K562 (cell line): ENCODE results near the gene MICALL2. TPM values are rescaled to one million over a fixed set of nuclear protein-coding genes. Genes with fewer than 3 reads are reported as not detected.

Experiments
- ATAC-seq: fragments of 200-7000 bp; cut with Tn5 transposase; 3 replicates; pipeline ENCODE4 v1.9.1; 2020; ENCODE audit warnings: moderate library complexity
- BruUV-seq: library from RNA; stranded (reverse); fragments of 400-500 nt; replicated peaks from 2 replicates; lab custom pipeline; 2021; lab: Mats Ljungman, UMichigan
- CTCF ChIA-PET: fragments of 300-600 bp; formaldehyde crosslinking; extraction: SDS; loops from one replicate; lab custom pipeline; 2021; ENCODE audit warnings: low intra/inter-chr PET ratio; lab: Yijun Ruan, JAX
- POLR2A ChIA-PET: fragments of 300-600, 350-650 bp; sonication (Branson Sonifier 250); formaldehyde crosslinking; extraction: SDS; loops from one replicate; lab custom pipeline; 2021; ENCODE audit warnings: antibody characterized with exemption, inconsistent platforms; lab: Yijun Ruan, JAX
- DNase-seq, 4 experiments: peaks; one replicate each; pipeline versions ENCODE4 v3.0.0 to v3.0.0-alpha.2; 2011 to 2018; ENCODE audit warnings: low spot score in 3 of 4, mixed read lengths in 3 of 4; ENCODE audit errors: extremely low read depth in 1 of 4
- FAIRE-seq: peaks from 2 replicates; lab custom pipeline; 2011; peaks lifted over from hg19 to GRCh38; lab: Jason Lieb, UNC
- H2AFZ ChIP-seq: 2 replicates; pipeline ENCODE4 v1.6.0; 2011; ENCODE audit warnings: low read depth, low read length, control low read depth, inconsistent platforms
- H3K27ac ChIP-seq: fragments of 200-600 bp; 3 replicates; pipeline ENCODE4 v1.8.0; 2011; ENCODE audit warnings: low read depth, mild to moderate bottlenecking, control low read depth, inconsistent platforms, low read length, moderate library complexity, mixed read lengths; ENCODE audit errors: extremely low read depth
- H3K27me3 ChIP-seq, 2 experiments: fragments of 300-600 bp in 1 of 2; 2 replicates in 1 of 2; 3 replicates in 1 of 2; pipeline versions ENCODE4 v1.6.0 to v1.8.0; 2011; ENCODE audit warnings: inconsistent platforms in 2 of 2, low read length in 2 of 2, mild to moderate bottlenecking in 1 of 2, mixed read lengths in 1 of 2, moderate library complexity in 1 of 2; ENCODE audit not compliant: control insufficient read depth in 2 of 2, insufficient read depth in 2 of 2
- H3K36me3 ChIP-seq: fragments of 300-600 bp; 3 replicates; pipeline ENCODE4 v1.8.0; 2011; ENCODE audit warnings: mild to moderate bottlenecking, low read length, inconsistent platforms; ENCODE audit not compliant: control insufficient read depth, insufficient read depth
- H3K4me1 ChIP-seq, 2 experiments: fragments of 200-600 bp in 1 of 2; replicated peaks in 1 of 2; 2 replicates in 1 of 2; 3 replicates in 1 of 2; pipeline versions ENCODE4 v1.5.1 to v1.8.0; 2011; ENCODE audit warnings: inconsistent platforms in 2 of 2, low read length in 2 of 2, mild to moderate bottlenecking in 1 of 2, mixed read lengths in 1 of 2, moderate library complexity in 1 of 2; ENCODE audit not compliant: control insufficient read depth in 2 of 2, insufficient read depth in 2 of 2
- H3K4me2 ChIP-seq: 2 replicates; pipeline ENCODE4 v1.6.1; 2011; ENCODE audit warnings: low read length, control low read depth, inconsistent platforms, mixed read lengths; ENCODE audit not compliant: insufficient read depth
- H3K4me3 ChIP-seq: fragments of 200-600 bp; sonication (generic), shearing (Covaris generic); 2 replicates; pipeline ENCODE4 v1.5.1; 2016; ENCODE audit warnings: control low read depth, inconsistent platforms
- H3K79me2 ChIP-seq: fragments of 200-600 bp; 3 replicates; pipeline ENCODE4 v1.8.0; 2011; ENCODE audit warnings: low read length, inconsistent platforms; ENCODE audit not compliant: control insufficient read depth, insufficient read depth
- H3K9ac ChIP-seq, 2 experiments: 2 replicates each; pipeline versions ENCODE4 v1.6.0 to v1.6.1; 2011; ENCODE audit warnings: low read depth in 2 of 2, low read length in 2 of 2, control low read depth in 1 of 2, inconsistent platforms in 1 of 2, mild to moderate bottlenecking in 1 of 2, mixed read lengths in 1 of 2; ENCODE audit not compliant: insufficient read depth in 1 of 2
- H3K9me1 ChIP-seq: one replicate; pipeline ENCODE4 v1.6.0; 2011; ENCODE audit warnings: inconsistent platforms, mild to moderate bottlenecking, low read length, moderate library complexity; ENCODE audit not compliant: control insufficient read depth, insufficient read depth
- H3K9me3 ChIP-seq: replicated peaks from 2 replicates; pipeline ENCODE4 v1.5.1; 2011; ENCODE audit warnings: low read depth, low read length, inconsistent platforms; ENCODE audit not compliant: control insufficient read depth, insufficient read depth
- H4K20me1 ChIP-seq: replicated peaks from 2 replicates; pipeline ENCODE4 v1.6.1; 2011; ENCODE audit warnings: low read length, inconsistent platforms, mixed read lengths; ENCODE audit not compliant: control insufficient read depth, insufficient read depth
- POLR2G ChIP-seq: fragments of 200-400 bp; formaldehyde crosslinking; IDR thresholded peaks from 2 replicates; pipeline ENCODE4 v1.6.1; 2017; ENCODE audit warnings: low read depth, mild to moderate bottlenecking, antibody characterized with exemption, low read length, moderate library complexity
- RBFOX2 ChIP-seq: fragments of 200-400 bp; formaldehyde crosslinking; IDR thresholded peaks from 2 replicates; pipeline ENCODE4 v1.6.1; 2017; ENCODE audit warnings: low read depth, mild to moderate bottlenecking, low read length, moderate library complexity
- RERE ChIP-seq: sonication (generic); formaldehyde crosslinking; IDR thresholded peaks from 2 replicates; pipeline ENCODE4 v1.8.0; 2023; ENCODE audit warnings: missing genetic modification reagents, mild to moderate bottlenecking, borderline replicate concordance
- WGBS: fragments of 100-300 bp; shearing (Covaris generic); methylation state at CpG from one replicate; pipeline ENCODE4 v1.1.6; 2016; ENCODE audit warnings: low coverage, mixed read lengths; ENCODE audit not compliant: insufficient coverage; ENCODE audit errors: missing lambda C conversion rate; 5-methylcytosine and 5-hydroxymethylcytosine counted together
- in situ Hi-C: fragments of 300-500 bp; cut with MboI; formaldehyde crosslinking; loops from 4 replicates; pipeline ENCODE4 v1.15.0; 2018; ENCODE audit warnings: inconsistent platforms, mixed read lengths
- intact Hi-C: fragments of 100-400 bp; cut with micrococcal nuclease; formaldehyde crosslinking; loops from 2 replicates; pipeline ENCODE4 v1.14.2; 2022
- polyA plus RNA-seq, 8 experiments: library from polyadenylated mRNA; depleted of rRNA in 4 of 8; stranded (reverse) in 5 of 8; unstranded in 3 of 8; fragments of >200 nt; fragmentation: Nextera tagmentation in 2 of 8; fragmentation: Illumina TruSeq in 1 of 8; extraction: Ambion mirVana in 2 of 8; extraction: Trizol in 1 of 8; gene quantifications; 2 replicates each; pipeline versions ENCODE4 v1.2.1 to v1.2.3, GENCODE V29; 2011 to 2014; ENCODE audit warnings: inconsistent platforms in 1 of 8, missing spikeins in 1 of 8
- total RNA-seq, 7 experiments: library from RNA; depleted of rRNA in 6 of 7; stranded (reverse); fragments of >200 nt in 6 of 7; fragmentation: Illumina TruSeq in 2 of 7; extraction: Trizol in 2 of 7; gene quantifications; 2 replicates each; pipeline versions ENCODE4 v1.2.1 to v1.2.3, GENCODE V29; 2011 to 2021; ENCODE audit warnings: low replicate concordance in 1 of 7

Gene MICALL2
- total and polyA plus RNA-seq, 9 of the 15 experiments (the other 6 are each of a cell fraction or from before 2014, with no cell fraction given) = 1.8 to 103 (median 17.0) TPM

GRCh38 chr7:1483536-1484505 is 24.6 kb upstream of the MICALL2 start:
- in situ Hi-C loops (no loop called here), intact Hi-C loops (no loop called here)
- Histone ChIP-seq H3K4me3 (no peak overlapping the region), H3K27ac (no peak overlapping the region), H3K4me1 (peaks cover 0 to 9% of the 10 kb centered on the region in 2 experiments; a peak in 1 of 5 replicates), H3K9me3 (no peaks in the 10 kb centered on the region), H3K9ac (0 out of 4 replicates have a peak overlapping the region, but pooled peaks of 1 of the 2 experiments have one; percentile 2), H4K20me1 (no peaks in the 10 kb centered on the region), H3K4me2 (no peak overlapping the region), H3K79me2 (no peaks in the 10 kb centered on the region), H3K36me3 (peaks cover 80% of the 10 kb centered on the region; the same call in 1 of the 3 replicates), H3K9me1 (no peaks in the 10 kb centered on the region), H2AFZ (no peak overlapping the region), H3K27me3 (no peaks in the 10 kb centered on the region)
- ATAC-seq (no peak), FAIRE-seq (no peak), DNase-seq (no peak)
- WGBS = 96% methylated on average over 49 of the region's 65 CpGs
- CTCF ChIA-PET = no interaction called here
- TF ChIP-seq POLR2G (peak; percentile 63; the same call in 1 of the 2 replicates), RERE (CRISPR knock-in tag) (no peak), RBFOX2 (peak; percentile 40)
- POLR2A ChIA-PET = no interaction called here
- no TSS peak for BruUV-seq
